ENCODE data around the gene C8B.

DNA sequence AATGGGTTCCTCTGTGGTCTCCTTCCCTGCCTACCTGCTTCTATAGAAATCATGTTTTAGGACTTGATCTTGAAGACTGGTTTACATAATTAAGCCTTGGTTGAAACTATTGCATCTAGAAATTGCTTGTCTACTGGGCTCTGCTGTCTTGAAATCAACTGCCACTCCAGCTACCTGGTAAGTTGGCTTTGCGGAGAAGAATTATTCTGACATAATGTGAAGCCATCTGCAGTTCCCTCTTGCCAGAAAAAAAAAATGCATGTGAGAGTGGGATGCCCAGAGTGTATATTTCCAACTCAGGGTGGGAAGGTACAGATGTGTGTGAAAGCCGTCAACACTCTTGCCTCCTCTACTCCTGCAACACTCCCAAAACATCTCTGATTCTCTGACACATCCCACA is 27.2 kb downstream of the C8B start:
- TF ChIP-seq, protein P1, sequence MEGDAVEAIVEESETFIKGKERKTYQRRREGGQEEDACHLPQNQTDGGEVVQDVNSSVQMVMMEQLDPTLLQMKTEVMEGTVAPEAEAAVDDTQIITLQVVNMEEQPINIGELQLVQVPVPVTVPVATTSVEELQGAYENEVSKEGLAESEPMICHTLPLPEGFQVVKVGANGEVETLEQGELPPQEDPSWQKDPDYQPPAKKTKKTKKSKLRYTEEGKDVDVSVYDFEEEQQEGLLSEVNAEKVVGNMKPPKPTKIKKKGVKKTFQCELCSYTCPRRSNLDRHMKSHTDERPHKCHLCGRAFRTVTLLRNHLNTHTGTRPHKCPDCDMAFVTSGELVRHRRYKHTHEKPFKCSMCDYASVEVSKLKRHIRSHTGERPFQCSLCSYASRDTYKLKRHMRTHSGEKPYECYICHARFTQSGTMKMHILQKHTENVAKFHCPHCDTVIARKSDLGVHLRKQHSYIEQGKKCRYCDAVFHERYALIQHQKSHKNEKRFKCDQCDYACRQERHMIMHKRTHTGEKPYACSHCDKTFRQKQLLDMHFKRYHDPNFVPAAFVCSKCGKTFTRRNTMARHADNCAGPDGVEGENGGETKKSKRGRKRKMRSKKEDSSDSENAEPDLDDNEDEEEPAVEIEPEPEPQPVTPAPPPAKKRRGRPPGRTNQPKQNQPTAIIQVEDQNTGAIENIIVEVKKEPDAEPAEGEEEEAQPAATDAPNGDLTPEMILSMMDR (IDR thresholded peaks at IDR 0.05 in 2 of 3, conservative IDR thresholded peaks at IDR 0.05 in 1 of 3; ENCODE audit: borderline replicate concordance in 1 of 3, insufficient read depth in 1 of 3, low read depth in 2 of 3, low read length in 2 of 3) = no peak
- TF ChIP-seq EZH2 (IDR thresholded peaks at IDR 0.05) = no peak
- TF ChIP-seq CEBPB (IDR thresholded peaks at IDR 0.05; ENCODE audit: low read depth) = no peak
- TF ChIP-seq ZFX (IDR thresholded peaks at IDR 0.05) = no peak
- no peak for TF ChIP-seq POLR2A (IDR thresholded peaks at IDR 0.05; ENCODE audit: borderline replicate concordance, extremely low read depth, insufficient read depth, insufficient read length)
- TF ChIP-seq, protein P2, sequence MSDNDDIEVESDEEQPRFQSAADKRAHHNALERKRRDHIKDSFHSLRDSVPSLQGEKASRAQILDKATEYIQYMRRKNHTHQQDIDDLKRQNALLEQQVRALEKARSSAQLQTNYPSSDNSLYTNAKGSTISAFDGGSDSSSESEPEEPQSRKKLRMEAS (IDR thresholded peaks at IDR 0.05) = no peak
